ENCODE data around the gene TRIM2.
"Not testable (repeated sequence)": the region's sequence is repeated elsewhere in the genome, so short reads cannot be mapped to it uniquely, and the experiment has no call there.

The TRIM2 gene

GRCh38 chr4:153186046-153186728, 18.1 kb upstream of the TRIM2 start:
- DNase-seq (ENCODE audit: insufficient read length, low spot score) (no peak), FAIRE-seq (no peak)

GRCh38 chr4:153189016-153189801, 15.0 kb upstream of the TRIM2 start:
- no peak for DNase-seq (ENCODE audit: insufficient read length, low spot score)
- FAIRE-seq, result no peak

GRCh38 chr4:153191795-153192363, 12.4 kb upstream of the TRIM2 start:
- no peak for DNase-seq (ENCODE audit: insufficient read length, low spot score)
- no peak for FAIRE-seq

DNA sequence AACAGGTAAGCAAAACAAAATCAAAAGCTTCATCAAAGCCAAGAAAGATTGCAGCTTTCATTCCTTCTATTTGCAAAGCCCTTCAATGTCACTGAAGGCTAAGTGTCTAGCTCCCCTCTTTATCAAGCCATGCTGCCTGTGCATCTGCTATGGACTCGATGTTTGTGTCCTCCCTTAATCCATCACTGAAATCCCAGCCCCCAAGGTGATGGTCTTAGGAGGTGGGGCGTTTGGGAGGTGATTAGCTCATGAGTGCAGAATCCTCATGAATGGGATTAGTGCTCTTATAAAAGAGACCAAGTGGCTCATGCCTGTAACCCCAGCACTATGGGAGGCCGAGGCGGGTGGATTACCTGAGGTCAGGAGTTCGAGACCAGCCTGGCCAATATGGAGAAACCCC, 6.9 kb upstream of the TRIM2 start:
- FAIRE-seq (no peak), DNase-seq (ENCODE audit: insufficient read length, low spot score) (no peak)

- no peak for DNase-seq (ENCODE audit: insufficient read length, low spot score)
- FAIRE-seq, result no peak
Observed at GRCh38 chr4:153198719-153199118, 5.5 kb upstream of the TRIM2 start.

DNA sequence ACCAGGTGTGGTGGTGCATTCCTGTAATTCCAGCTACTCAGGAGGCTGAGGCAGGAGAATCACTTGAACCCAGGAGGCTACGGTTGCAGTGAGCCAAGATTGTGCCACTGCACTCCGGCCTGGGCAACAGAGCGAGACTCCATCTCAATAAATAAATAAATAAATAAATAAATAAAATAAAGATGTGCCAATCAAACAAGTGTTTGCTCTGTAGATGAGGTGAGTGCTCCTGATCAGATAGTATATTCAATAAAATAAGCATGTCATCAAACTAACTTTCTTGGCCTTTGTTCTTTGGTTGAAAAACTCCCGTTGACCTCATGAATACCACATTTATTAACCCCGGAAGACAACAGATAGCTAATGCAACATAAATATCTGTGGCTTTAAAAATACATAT, 497 bp upstream of the TRIM2 start:
- FAIRE-seq; DNase-seq (ENCODE audit: insufficient read length, low spot score): not testable (repeated sequence)

DNA sequence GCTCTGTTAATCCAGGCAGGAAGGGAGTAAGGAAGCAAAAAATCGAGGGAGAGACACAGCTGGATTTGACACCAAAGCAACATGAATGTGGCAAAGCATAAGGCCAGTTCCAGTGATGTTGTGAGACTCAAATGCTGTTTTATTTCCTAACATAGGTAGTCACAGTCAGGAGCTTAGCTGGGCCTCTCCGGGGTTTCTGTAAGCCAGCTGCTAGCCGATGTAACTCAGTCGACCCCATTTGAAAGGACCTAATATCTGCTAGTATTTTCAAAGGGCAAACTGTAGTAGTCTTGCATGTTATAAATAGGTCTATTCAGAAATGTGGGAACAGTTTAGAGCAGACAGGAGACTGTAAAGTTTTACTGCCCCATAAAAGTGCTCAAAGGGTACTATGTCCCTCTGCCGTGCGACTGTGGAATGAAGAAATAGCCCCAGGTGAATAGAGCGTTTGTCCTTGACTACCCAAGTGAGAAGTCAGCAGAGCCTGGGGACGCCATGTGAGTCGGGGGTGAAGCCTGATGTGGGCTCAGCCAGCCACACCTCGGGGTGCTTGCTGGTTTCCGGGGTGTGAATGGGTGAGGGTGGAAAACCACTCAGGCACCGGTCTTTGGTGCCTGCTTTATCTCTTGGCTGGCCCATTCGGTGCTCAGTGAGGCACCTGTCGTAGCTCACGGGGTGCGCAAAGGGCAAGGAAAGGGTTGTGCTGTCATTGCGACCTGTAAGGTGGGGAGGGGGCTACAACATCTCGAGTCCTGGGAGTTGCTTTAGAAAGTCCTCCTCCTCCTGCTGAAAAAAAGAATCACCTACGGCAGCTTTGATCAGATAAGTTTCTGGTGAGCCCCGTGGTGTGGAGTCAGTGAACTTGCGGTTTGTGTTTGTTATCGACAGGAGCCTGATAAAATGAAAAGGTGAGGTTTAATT, 745 bp downstream of the TRIM2 start:
- FAIRE-seq (no peak), DNase-seq (ENCODE audit: insufficient read length, low spot score) (no peak)

DNA sequence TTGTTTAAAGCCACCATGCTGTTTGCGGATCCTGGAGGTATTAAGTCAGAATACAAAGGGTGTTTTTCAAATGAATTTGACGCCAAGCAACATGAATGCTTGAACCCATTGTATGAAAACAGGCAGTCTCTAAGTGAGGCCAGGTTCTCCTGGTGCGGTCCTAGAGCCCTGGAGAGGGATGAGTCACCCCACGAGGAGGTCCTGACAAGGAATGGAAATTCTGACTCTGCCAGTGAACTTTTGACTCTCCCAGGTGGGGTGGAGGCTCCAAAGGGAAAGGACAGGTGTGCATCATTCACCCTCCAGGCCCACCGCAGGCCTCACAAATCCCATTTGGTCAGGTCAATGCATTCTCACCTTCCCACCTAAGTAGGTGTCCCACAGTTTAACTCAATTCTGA, 1.5 kb downstream of the TRIM2 start:
- DNase-seq (ENCODE audit: insufficient read length, low spot score), result no peak

DNA sequence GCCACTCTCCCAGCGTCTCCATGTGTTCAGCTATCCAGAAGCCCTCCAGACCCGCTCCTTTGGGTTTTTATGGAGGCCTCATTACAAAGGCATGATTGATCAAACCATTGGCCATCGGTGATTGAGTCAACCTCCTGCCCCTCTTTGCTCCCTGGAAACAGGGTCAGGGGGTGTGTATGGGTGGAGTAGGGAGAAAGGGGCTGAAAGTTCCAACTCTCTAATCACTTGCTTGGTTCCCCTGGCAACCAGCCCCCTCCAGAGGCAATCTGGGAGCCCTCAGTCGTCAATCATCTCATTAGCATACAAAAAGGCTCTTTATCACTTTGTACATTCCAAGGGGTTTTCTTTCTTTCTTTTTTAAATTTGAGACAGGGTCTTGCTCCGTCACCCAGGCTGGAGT, 2.3 kb downstream of the TRIM2 start:
- DNase-seq (ENCODE audit: insufficient read length, low spot score) (no peak), FAIRE-seq (no peak)

More for the DNA sequence above, 1.5 kb downstream of the TRIM2 start:
- FAIRE-seq, result no peak

- no peak for DNase-seq (ENCODE audit: insufficient read length, low spot score)
- no peak for FAIRE-seq
Observed at GRCh38 chr4:153207027-153207426, 2.8 kb downstream of the TRIM2 start.

- DNase-seq (ENCODE audit: insufficient read length, low spot score) (no peak), FAIRE-seq (no peak)
Observed at GRCh38 chr4:153207567-153207966, 3.3 kb downstream of the TRIM2 start.

- FAIRE-seq (no peak), DNase-seq (ENCODE audit: insufficient read length, low spot score) (no peak)
Observed at GRCh38 chr4:153209410-153209809, 5.2 kb downstream of the TRIM2 start.

DNA sequence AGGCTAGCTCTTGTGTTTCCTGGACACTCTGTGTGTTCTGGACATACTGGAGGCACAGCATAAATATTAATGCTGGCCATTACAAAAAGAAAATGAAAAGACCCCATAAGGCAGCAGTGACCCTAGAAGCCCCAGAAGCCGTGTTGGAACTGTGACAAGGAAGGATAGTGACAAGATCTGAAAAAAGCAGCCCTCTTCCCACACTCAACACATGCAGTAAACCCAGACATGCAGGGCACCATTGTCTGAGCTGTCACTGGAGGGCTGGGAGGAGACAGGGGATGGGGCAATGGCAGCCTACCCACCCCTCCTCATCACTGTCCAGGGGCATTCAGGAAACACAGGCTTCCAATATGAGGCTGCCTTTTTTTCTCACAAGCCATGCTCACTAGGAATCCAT, 6.5 kb downstream of the TRIM2 start:
- FAIRE-seq (no peak), DNase-seq (ENCODE audit: insufficient read length, low spot score) (no peak)

GRCh38 chr4:153211986-153212728, 7.9 kb downstream of the TRIM2 start:
- DNase-seq (ENCODE audit: insufficient read length, low spot score) (no peak), FAIRE-seq (no peak)

GRCh38 chr4:153212736-153213135, 8.5 kb downstream of the TRIM2 start:
- DNase-seq (ENCODE audit: insufficient read length, low spot score) (no peak), FAIRE-seq (no peak)

DNA sequence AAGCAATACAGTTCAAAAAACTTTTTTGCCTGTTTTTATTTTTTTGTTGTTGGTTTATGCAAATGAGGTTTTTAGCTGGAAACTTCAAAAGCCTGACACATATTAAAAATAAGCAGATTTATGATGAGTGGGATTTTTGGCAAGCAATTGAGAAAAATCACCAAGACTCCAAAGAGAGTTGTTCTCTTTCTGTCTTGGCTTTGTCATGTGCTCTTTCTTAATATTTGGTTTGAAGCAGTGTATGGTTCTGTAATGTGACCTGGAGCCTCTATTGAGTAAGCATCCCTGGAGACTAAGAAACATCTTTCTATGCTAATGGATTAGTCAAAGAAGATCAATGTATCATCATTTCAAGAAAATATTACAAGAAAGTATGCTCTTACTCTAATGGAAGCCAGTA, 11.7 kb downstream of the TRIM2 start:
- FAIRE-seq, result no peak
- no peak for DNase-seq (ENCODE audit: insufficient read length, low spot score)

DNA sequence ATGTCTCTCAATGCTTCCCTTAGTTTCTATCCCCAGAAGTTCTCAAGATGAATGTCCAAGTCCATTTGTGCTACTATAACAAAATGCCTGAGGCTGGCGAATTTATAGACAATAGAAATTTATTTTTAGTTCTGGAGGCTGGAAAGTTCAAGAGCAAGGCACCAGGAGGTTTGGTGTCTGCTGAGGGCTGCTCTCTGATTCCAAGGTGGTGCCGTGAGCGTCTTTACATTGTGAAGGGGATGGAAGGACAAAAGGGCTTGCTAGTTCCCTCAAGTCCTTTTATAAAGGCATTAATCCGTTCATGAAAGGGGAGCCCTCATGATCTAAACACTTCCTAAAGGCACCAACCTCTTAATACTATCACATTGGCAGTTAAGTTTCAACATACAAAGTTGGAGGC, 12.3 kb downstream of the TRIM2 start:
- no peak for FAIRE-seq
- DNase-seq (ENCODE audit: insufficient read length, low spot score), result no peak

- no peak for DNase-seq (ENCODE audit: insufficient read length, low spot score)
- FAIRE-seq, result peak; percentile 35
Observed at GRCh38 chr4:153217440-153217839, 13.2 kb downstream of the TRIM2 start.

DNA sequence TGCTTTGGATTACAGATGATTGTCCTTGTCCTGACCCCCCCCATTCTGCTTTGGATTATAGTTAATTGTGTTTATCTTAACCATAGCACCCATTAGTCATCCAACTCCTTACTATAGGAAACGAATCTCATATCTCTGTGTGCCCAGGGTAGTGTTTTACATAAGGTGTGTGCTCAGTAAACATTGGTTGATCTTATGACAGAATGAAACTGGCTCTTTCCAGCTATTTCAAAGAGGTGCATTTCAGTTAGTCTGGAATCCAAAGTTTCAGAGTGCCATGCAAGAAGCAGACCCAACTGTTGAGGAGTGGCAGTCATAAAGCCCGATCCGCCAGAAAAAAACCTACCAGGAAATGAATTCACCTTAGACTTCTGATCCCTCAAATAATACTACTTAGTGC, 14.7 kb downstream of the TRIM2 start:
- FAIRE-seq (no peak), DNase-seq (ENCODE audit: insufficient read length, low spot score) (no peak)

DNA sequence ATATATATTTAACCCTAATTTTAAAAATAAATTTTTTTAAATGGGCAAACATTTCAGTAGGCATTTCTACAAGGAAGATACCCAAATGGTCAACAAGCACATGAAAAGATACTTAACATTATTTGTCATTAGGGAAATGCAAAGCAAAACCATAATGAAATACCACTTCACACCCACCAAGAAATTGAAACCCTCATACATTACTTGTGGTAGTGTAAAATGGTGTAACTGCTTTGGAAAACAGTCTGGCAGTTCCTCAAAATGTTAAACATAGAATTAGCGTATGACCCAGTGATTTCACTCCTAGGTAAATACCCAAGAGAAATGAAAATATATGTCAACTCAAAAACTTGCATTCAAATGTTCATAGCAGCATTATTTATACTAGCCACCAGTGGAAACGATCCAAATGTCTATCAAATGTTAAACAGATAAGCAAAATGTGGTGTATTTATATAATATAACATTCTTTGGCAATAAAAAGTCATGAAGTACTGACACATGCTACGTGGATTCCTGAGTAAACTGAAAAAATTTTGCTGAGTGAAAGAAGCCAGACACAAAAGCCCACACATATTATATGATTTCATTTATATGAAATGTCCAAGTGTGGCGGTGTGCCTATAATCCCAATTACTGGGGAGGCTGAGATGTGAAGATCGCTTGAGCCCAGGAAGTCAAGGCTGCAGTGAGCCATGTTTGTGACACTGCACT, 16.6 kb downstream of the TRIM2 start:
- no peak for DNase-seq (ENCODE audit: insufficient read length, low spot score)
- FAIRE-seq, result no peak
